ENCODE results near the gene KYNU. TPM values are rescaled to one million over a fixed set of nuclear protein-coding genes. Genes with fewer than 3 reads are reported as not detected.
"Not testable (repeated sequence)": the region's sequence is repeated elsewhere in the genome, so short reads cannot be mapped to it uniquely, and the experiment has no call there.

Gene KYNU
- total RNA-seq, 1 donor from 2014 or later, result 30.3 TPM

- Histone ChIP-seq H3K27me3 (ENCODE audit: control insufficient read depth, insufficient read depth, low read length) (no peaks in the 10 kb centered on the region), H3K36me3 (ENCODE audit: control insufficient read depth, insufficient read depth, low read length) (no peaks in the 10 kb centered on the region), H3K4me3 (ENCODE audit: low read depth, low read length) (no peak overlapping the region)
- FAIRE-seq, result no peak
- TF ChIP-seq CTCF (IDR thresholded peaks at IDR 0.05; ENCODE audit: insufficient read depth, low read length, severe bottlenecking), result no peak
- no peak for DNase-seq (ENCODE audit: low read depth)
Measured at GRCh38 chr2:142862299-142862698, 15.2 kb upstream of the KYNU start.

GRCh38 chr2:142862847-142863246 is 14.6 kb upstream of the KYNU start:
- DNase-seq (ENCODE audit: low read depth) (no peak), FAIRE-seq (no peak)
- TF ChIP-seq CTCF (IDR thresholded peaks at IDR 0.05; ENCODE audit: insufficient read depth, low read length, severe bottlenecking), result no peak
- no peak overlapping the region for H3K4me3 ChIP-seq (ENCODE audit: low read depth, low read length)
- H3K27me3 ChIP-seq (ENCODE audit: control insufficient read depth, insufficient read depth, low read length), result no peaks in the 10 kb centered on the region
- H3K36me3 ChIP-seq (ENCODE audit: control insufficient read depth, insufficient read depth, low read length), result no peaks in the 10 kb centered on the region

- H3K36me3 ChIP-seq (ENCODE audit: control insufficient read depth, insufficient read depth, low read length), result no peaks in the 10 kb centered on the region
- H3K4me3 ChIP-seq (ENCODE audit: low read depth, low read length), result no peak overlapping the region
- TF ChIP-seq CTCF (IDR thresholded peaks at IDR 0.05; ENCODE audit: insufficient read depth, low read length, severe bottlenecking), result no peak
- FAIRE-seq (no peak), DNase-seq (ENCODE audit: low read depth) (peak; percentile 64)
- H3K27me3 ChIP-seq (ENCODE audit: control insufficient read depth, insufficient read depth, low read length), result no peaks in the 10 kb centered on the region
Measured at GRCh38 chr2:142863485-142863961, 13.9 kb upstream of the KYNU start.

- FAIRE-seq; H3K4me3 ChIP-seq (ENCODE audit: low read depth, low read length); DNase-seq (ENCODE audit: low read depth); H3K27me3 ChIP-seq (ENCODE audit: control insufficient read depth, insufficient read depth, low read length); H3K36me3 ChIP-seq (ENCODE audit: control insufficient read depth, insufficient read depth, low read length): not testable (repeated sequence)
Measured at GRCh38 chr2:142864605-142865004, 12.9 kb upstream of the KYNU start.

- no peak overlapping the region for H3K4me3 ChIP-seq (ENCODE audit: low read depth, low read length)
- FAIRE-seq, result no peak
- TF ChIP-seq CTCF (IDR thresholded peaks at IDR 0.05; ENCODE audit: insufficient read depth, low read length, severe bottlenecking), result no peak
Measured at GRCh38 chr2:142865924-142866323, 11.5 kb upstream of the KYNU start.

GRCh38 chr2:142866426-142866825 is 11.0 kb upstream of the KYNU start:
- H3K4me3 ChIP-seq (ENCODE audit: low read depth, low read length), result no peak overlapping the region

More at GRCh38 chr2:142865924-142866323, 11.5 kb upstream of the KYNU start:
- Histone ChIP-seq H3K27me3 (ENCODE audit: control insufficient read depth, insufficient read depth, low read length) (no peaks in the 10 kb centered on the region), H3K36me3 (ENCODE audit: control insufficient read depth, insufficient read depth, low read length) (no peaks in the 10 kb centered on the region)
- no peak for DNase-seq (ENCODE audit: low read depth)

More at GRCh38 chr2:142866426-142866825, 11.0 kb upstream of the KYNU start:
- TF ChIP-seq CTCF (IDR thresholded peaks at IDR 0.05; ENCODE audit: insufficient read depth, low read length, severe bottlenecking), result no peak
- FAIRE-seq, result no peak
- no peaks in the 10 kb centered on the region for H3K27me3 ChIP-seq (ENCODE audit: control insufficient read depth, insufficient read depth, low read length)
- DNase-seq (ENCODE audit: low read depth), result no peak
- no peaks in the 10 kb centered on the region for H3K36me3 ChIP-seq (ENCODE audit: control insufficient read depth, insufficient read depth, low read length)
